H9 (cell line): ENCODE data around the gene C1orf159. TPM values are rescaled to one million over a fixed set of nuclear protein-coding genes. Genes with fewer than 3 reads are reported as not detected.

ENCODE experiments used
- DNase-seq: peaks from one replicate; pipeline ENCODE4 v3.0.0-alpha.2; 2017
- H2AFZ ChIP-seq: one replicate; pipeline ENCODE4 v1.6.1; 2013; ENCODE audit warnings: mild to moderate bottlenecking, low read length, control low read depth, moderate library complexity
- H2AK5ac ChIP-seq: 2 replicates; pipeline ENCODE4 v1.6.1; 2013; ENCODE audit warnings: low read length, control low read depth, mixed read lengths; ENCODE audit not compliant: insufficient read length
- H2BK120ac ChIP-seq: one replicate; pipeline ENCODE4 v1.6.1; 2013; ENCODE audit warnings: low read depth, mild to moderate bottlenecking, low read length, control low read depth, inconsistent platforms; ENCODE audit not compliant: poor library complexity, severe bottlenecking
- H2BK12ac ChIP-seq: 2 replicates; pipeline ENCODE4 v1.6.1; 2013; ENCODE audit warnings: low read length, control low read depth, mixed read lengths, low read depth; ENCODE audit not compliant: insufficient read length
- H2BK15ac ChIP-seq: 2 replicates; pipeline ENCODE4 v1.6.1; 2013; ENCODE audit warnings: low read depth, low read length, control low read depth
- H2BK20ac ChIP-seq: one replicate; pipeline ENCODE4 v1.6.1; 2013; ENCODE audit warnings: low read depth, mild to moderate bottlenecking, low read length, control low read depth, inconsistent platforms; ENCODE audit not compliant: poor library complexity, severe bottlenecking
- H2BK5ac ChIP-seq: 2 replicates; pipeline ENCODE4 v1.6.1; 2013; ENCODE audit warnings: low read length, control low read depth, mixed read lengths; ENCODE audit not compliant: insufficient read length
- H3K14ac ChIP-seq: 2 replicates; pipeline ENCODE4 v1.6.1; 2013; ENCODE audit warnings: low read length, control low read depth; ENCODE audit not compliant: insufficient read depth
- H3K18ac ChIP-seq: 2 replicates; pipeline ENCODE4 v1.6.1; 2013; ENCODE audit warnings: low read depth, mild to moderate bottlenecking, mixed read lengths, low read length, control low read depth; ENCODE audit not compliant: insufficient read length
- H3K23ac ChIP-seq: 2 replicates; pipeline ENCODE4 v1.6.1; 2013; ENCODE audit warnings: low read length, control low read depth, mixed read lengths, low read depth; ENCODE audit not compliant: insufficient read length
- H3K23me2 ChIP-seq: 2 replicates; pipeline ENCODE4 v1.6.1; 2013; ENCODE audit warnings: low read depth, mild to moderate bottlenecking, mixed read lengths, low read length, control low read depth; ENCODE audit not compliant: insufficient read length, poor library complexity, severe bottlenecking
- H3K27ac ChIP-seq: 2 replicates; pipeline ENCODE4 v1.5.1; 2013; ENCODE audit warnings: low read length, control low read depth, mixed read lengths, low read depth; ENCODE audit not compliant: insufficient read length
- H3K27me3 ChIP-seq: 2 replicates; pipeline ENCODE4 v1.6.1; 2013; ENCODE audit warnings: low read length, control low read depth, inconsistent platforms; ENCODE audit not compliant: insufficient read depth
- H3K4ac ChIP-seq: 2 replicates; pipeline ENCODE4 v1.6.1; 2013; ENCODE audit warnings: low read depth, mild to moderate bottlenecking, control low read depth, inconsistent platforms, low read length, moderate library complexity
- H3K4me1 ChIP-seq: 2 replicates; pipeline ENCODE4 v1.6.1; 2013; ENCODE audit warnings: low read length, control low read depth, inconsistent platforms; ENCODE audit not compliant: insufficient read depth
- H3K4me2 ChIP-seq: 2 replicates; pipeline ENCODE4 v1.6.1; 2013; ENCODE audit warnings: low read length, control low read depth, mixed read lengths; ENCODE audit not compliant: insufficient read length, insufficient read depth
- H3K56ac ChIP-seq: 2 replicates; pipeline ENCODE4 v1.6.1; 2013; ENCODE audit warnings: low read depth, mild to moderate bottlenecking, mixed read lengths, low read length, control low read depth; ENCODE audit not compliant: insufficient read length
- H3K79me1 ChIP-seq: 2 replicates; pipeline ENCODE4 v1.6.1; 2013; ENCODE audit warnings: low read depth, mild to moderate bottlenecking, moderate library complexity, low read length, control low read depth, inconsistent platforms; ENCODE audit not compliant: insufficient read depth, poor library complexity, severe bottlenecking
- H3K79me2 ChIP-seq: 2 replicates; pipeline ENCODE4 v1.6.1; 2013; ENCODE audit warnings: low read length, control low read depth, inconsistent platforms; ENCODE audit not compliant: insufficient read depth
- H3K9ac ChIP-seq: 2 replicates; pipeline ENCODE4 v1.6.1; 2013; ENCODE audit warnings: low read length, control low read depth, mixed read lengths; ENCODE audit not compliant: insufficient read length; ENCODE audit errors: extremely low read depth
- H3K9me3 ChIP-seq: one replicate; pipeline ENCODE4 v1.6.1; 2013; ENCODE audit warnings: low read depth, low read length, inconsistent platforms; ENCODE audit not compliant: control insufficient read depth
- H3T11ph ChIP-seq: one replicate; pipeline ENCODE4 v1.6.1; 2013; ENCODE audit warnings: mild to moderate bottlenecking, low read length, control low read depth, inconsistent platforms
- H4K20me1 ChIP-seq: one replicate; pipeline ENCODE4 v1.6.1; 2013; ENCODE audit not compliant: control insufficient read depth, insufficient read length, insufficient read depth
- H4K5ac ChIP-seq: 2 replicates; pipeline ENCODE4 v1.6.1; 2013; ENCODE audit warnings: low read depth, mild to moderate bottlenecking, mixed read lengths, low read length, control low read depth; ENCODE audit not compliant: insufficient read length
- H4K8ac ChIP-seq: replicated peaks from 2 replicates; pipeline ENCODE4 v1.6.1; 2013; ENCODE audit warnings: low read length, control low read depth, mixed read lengths, low read depth; ENCODE audit not compliant: insufficient read length
- H4K91ac ChIP-seq: 2 replicates; pipeline ENCODE4 v1.6.1; 2013; ENCODE audit warnings: low read depth, mild to moderate bottlenecking, moderate library complexity, mixed read lengths, low read length, control low read depth; ENCODE audit not compliant: insufficient read length
- H3K27ac Mint-ChIP-seq, 3 experiments: 2 replicates in 2 of 3; 3 replicates in 1 of 3; pipeline ENCODE4 v1.8.0; 2020 to 2021; ENCODE audit warnings: mixed read lengths in 3 of 3, mild to moderate bottlenecking in 1 of 3, moderate library complexity in 1 of 3
- H3K27me3 Mint-ChIP-seq: 2 replicates; pipeline ENCODE4 v1.8.0; 2021; ENCODE audit warnings: low read depth, mild to moderate bottlenecking, moderate library complexity, mixed read lengths
- H3K36me3 Mint-ChIP-seq, 3 experiments: 2 replicates in 2 of 3; 3 replicates in 1 of 3; pipeline ENCODE4 v1.8.0; 2020 to 2021; ENCODE audit warnings: low read depth in 3 of 3, mixed read lengths in 3 of 3; ENCODE audit not compliant: insufficient read depth in 1 of 3
- H3K4me1 Mint-ChIP-seq, 2 experiments: 2 replicates each; pipeline ENCODE4 v1.8.0; 2020; ENCODE audit warnings: mixed read lengths in 2 of 2
- H3K4me3 Mint-ChIP-seq, 2 experiments: 2 replicates in 1 of 2; 3 replicates in 1 of 2; pipeline ENCODE4 v1.8.0; 2020 to 2021; ENCODE audit warnings: mild to moderate bottlenecking in 2 of 2, mixed read lengths in 2 of 2, moderate library complexity in 1 of 2
- H3K9me3 Mint-ChIP-seq, 2 experiments: 2 replicates in 1 of 2; 3 replicates in 1 of 2; pipeline ENCODE4 v1.8.0; 2020; ENCODE audit warnings: mild to moderate bottlenecking in 2 of 2, mixed read lengths in 2 of 2, moderate library complexity in 1 of 2
- CTCF ChIP-seq: fragments of 200-600 bp; sonication (generic); conservative IDR thresholded peaks from 3 replicates; pipeline ENCODE4 v1.8.0; 2021; ENCODE audit warnings: antibody characterized with exemption, mild to moderate bottlenecking
- WGBS: extraction: QIAGEN DNeasy Blood & Tissue Kit; methylation state at CpG from one replicate; pipeline ENCODE4 v1.1.7; 2013; ENCODE audit warnings: missing lambda C conversion rate, low lambda C conversion rate, mixed read lengths; ENCODE audit not compliant: insufficient read length; ENCODE audit errors: extremely low coverage; 5-methylcytosine and 5-hydroxymethylcytosine counted together
- total RNA-seq: library from RNA; stranded (reverse); gene quantifications from 2 replicates; pipeline ENCODE4 v1.2.1, GENCODE V29; 2021

C1orf159 gene
- total RNA-seq, 1 experiment from 2014 or later: 12.3 TPM

GRCh38 chr1:1143636-1144035, 27.7 kb upstream of the C1orf159 start:
- Histone ChIP-seq H3K9me3 (no peaks in the 10 kb centered on the region), H3K79me1 (no peaks in the 10 kb centered on the region), H2BK20ac (no peak overlapping the region), H3K27ac (no peak overlapping the region), H4K5ac (no peak overlapping the region), H3K23me2 (no peaks in the 10 kb centered on the region), H2BK12ac (no peak overlapping the region), H3K14ac (no peak overlapping the region; the same call in 1 of the 2 replicates), H4K8ac (no peak overlapping the region), H3K23ac (no peak overlapping the region), H3K79me2 (no peaks in the 10 kb centered on the region), H3K27me3 (no peaks in the 10 kb centered on the region), H3K9ac (no peak overlapping the region), H4K20me1 (no peaks in the 10 kb centered on the region), H3K4me2 (no peak overlapping the region), H2AK5ac (no peak overlapping the region), H3K4me1 (no peaks in the 10 kb centered on the region), H2BK5ac (no peak overlapping the region), H3T11ph (no peak overlapping the region), H3K18ac (no peak overlapping the region), H4K91ac (peak overlapping the region; percentile 92), H2BK120ac (no peak overlapping the region), H3K4ac (no peak overlapping the region; the same call in 1 of the 2 replicates), H3K56ac (no peak overlapping the region), H2BK15ac (no peak overlapping the region; the same call in 1 of the 2 replicates), H2AFZ (no peak overlapping the region)
- Mint-ChIP-seq H3K4me3 (no peak overlapping the region), H3K9me3 (no peaks in the 10 kb centered on the region; a peak in 1 of 5 replicates), H3K27me3 (peaks cover 8% of the 10 kb centered on the region), H3K4me1 (peaks cover 6 to 19% of the 10 kb centered on the region in 2 experiments), H3K27ac (no peak overlapping the region), H3K36me3 (no peaks in the 10 kb centered on the region)
- no CpG with 5 or more reads among the region's 14 CpGs for WGBS
- no peak for DNase-seq
- TF ChIP-seq CTCF: no peak
